ENCODE measurements around the gene SMIM36.
A peak's percentile ranks its signal among the peaks of the same experiment; 100 is the strongest.

SMIM36 gene

DNA sequence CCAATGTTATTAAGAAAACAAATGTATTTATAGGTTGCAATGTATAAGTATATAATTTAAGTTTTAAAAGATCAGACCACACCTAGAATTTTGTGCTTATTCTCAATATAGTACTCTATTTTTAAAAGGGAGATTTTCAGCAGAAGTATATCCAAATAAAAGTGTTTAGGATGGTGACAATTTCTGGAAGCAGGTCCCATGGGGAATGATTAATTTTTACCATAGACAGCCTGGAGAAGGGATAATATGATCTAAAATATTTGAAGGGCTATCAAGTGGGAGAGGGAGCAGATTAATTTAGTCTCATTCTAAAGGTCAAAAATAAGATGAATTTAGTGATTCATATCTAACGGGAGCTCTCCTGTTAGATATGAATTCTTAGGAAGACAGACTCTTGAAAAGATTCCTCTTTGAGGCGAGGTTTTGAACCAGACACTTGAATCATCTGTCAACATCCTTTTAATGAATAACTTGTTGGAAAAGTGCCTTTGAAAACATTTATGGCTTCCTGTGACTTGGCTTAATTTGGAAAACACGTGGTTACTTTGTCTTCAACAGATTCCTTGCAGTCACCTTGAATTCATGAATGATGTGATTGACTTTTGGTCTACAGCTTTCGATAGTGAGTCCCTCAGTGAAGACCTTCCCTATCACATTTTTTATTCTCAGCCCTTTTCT, 29.3 kb upstream of the SMIM36 start:
- H3K27ac ChIP-seq, result no peak overlapping the region
- TF ChIP-seq ZFX (IDR thresholded peaks at IDR 0.05) (no peak), CTCF (conservative IDR thresholded peaks at IDR 0.05) (no peak)

DNA sequence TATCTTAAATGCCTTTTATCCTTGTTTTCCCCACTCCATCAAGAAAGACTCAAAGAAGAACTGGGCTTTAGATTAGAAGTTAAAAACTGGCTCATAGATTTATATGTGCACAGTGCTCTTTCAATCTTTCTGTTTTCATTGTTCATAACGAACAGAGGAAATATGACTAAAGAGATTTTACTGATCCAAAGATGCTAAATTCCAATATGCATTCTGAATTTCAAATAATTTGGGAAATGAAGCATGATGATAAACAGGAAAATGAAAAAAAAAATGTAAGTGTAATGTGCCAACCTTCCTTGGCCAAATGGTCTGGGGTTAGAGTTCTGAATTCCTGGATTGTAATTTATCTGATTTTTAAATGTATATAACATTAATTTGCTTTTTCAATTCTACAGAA, 25.0 kb upstream of the SMIM36 start:
- no peak for TF ChIP-seq ZFX (IDR thresholded peaks at IDR 0.05)
- TF ChIP-seq CTCF (conservative IDR thresholded peaks at IDR 0.05), result no peak

GRCh38 chr17:55533608-55534007, 22.4 kb upstream of the SMIM36 start:
- H3K27ac ChIP-seq, result no peak overlapping the region
- TF ChIP-seq CTCF (conservative IDR thresholded peaks at IDR 0.05) (no peak), ZFX (IDR thresholded peaks at IDR 0.05) (no peak)

More for the DNA sequence above, 25.0 kb upstream of the SMIM36 start:
- no peak overlapping the region for H3K27ac ChIP-seq

DNA sequence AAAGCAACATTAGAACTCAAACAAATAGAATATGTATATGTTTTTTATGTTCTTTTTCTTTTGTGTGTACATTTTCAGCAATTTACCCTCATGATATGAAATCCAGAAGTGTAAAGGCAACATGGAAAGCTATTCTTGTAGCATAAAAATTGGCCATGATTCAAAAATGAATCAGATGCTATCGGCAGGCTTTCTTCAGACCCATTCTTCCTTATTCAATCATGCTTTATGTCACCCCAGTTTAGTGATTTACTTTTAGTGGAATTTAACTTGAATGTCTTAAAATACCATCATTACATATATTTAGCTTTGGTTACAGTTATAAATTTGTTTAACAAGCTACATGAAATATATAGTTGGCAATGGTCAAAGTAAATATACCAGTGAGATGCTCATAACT, 21.4 kb upstream of the SMIM36 start:
- no peak overlapping the region for H3K27ac ChIP-seq
- TF ChIP-seq CTCF (conservative IDR thresholded peaks at IDR 0.05), result no peak
- TF ChIP-seq ZFX (IDR thresholded peaks at IDR 0.05), result no peak

DNA sequence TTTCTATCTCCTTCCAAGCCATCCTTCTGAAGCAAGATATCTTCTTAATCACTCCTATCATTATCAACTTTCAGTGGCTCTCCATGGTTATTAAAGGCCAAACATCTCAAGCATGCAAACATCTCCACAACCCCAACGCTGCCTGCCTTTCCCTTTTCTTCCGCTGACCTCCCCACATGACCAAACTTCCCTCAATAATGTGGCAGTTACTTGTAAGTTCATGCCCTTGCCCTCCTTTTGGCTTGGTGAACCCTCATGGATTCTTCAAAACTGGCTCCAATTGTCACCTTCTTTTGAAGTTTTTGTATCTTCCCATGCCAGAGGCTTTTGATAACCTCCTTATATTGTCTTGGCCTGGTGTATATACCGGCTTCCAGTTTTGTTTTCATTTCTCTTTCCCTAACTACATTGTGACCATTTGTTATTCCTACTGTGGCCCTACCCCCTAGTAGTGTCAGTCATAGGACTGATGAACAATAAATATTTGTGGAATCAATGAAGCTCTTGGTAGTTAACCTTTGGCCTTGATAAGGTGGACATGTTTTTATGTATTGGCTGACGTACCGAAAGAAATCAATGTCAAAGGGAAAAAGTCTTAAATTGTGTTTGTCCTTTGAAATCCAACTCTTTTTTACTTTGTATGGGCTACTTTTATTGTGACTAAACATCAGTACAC, 19.9 kb upstream of the SMIM36 start:
- H3K27ac ChIP-seq, result no peak overlapping the region
- no peak for TF ChIP-seq CTCF (conservative IDR thresholded peaks at IDR 0.05)
- no peak for TF ChIP-seq ZFX (IDR thresholded peaks at IDR 0.05)

- H3K27ac ChIP-seq, result no peak overlapping the region
- TF ChIP-seq ZFX (IDR thresholded peaks at IDR 0.05) (no peak), CTCF (conservative IDR thresholded peaks at IDR 0.05) (no peak)
These were observed 18.8 kb upstream of the SMIM36 start for GRCh38 chr17:55530064-55530463.

DNA sequence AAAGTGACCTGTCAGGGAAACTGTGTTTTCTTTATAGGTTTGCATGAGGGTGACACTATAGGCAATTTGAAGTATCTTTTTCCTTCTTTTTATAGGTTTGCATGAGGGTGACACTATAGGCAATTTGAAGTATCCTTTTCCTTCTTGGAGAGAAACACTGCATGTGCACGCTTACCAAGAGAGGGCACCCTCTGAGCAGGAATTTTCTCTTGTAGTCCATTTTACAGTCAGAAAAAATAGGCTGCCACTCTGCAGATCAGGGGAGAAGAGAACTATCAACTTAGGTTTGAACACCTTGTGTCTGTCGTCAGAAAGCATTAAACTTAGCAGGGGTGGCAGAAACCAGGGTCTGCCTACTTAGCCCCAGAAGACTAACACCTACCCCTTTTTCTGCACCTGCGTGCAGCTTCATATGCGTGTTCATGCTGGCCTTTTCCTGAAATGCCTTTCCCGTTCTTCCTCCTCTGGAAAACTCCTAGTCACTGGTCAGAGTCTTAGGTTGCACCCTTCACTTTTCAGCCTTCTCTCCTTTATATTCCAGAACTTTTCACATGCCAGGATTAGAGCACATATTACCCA, 16.4 kb upstream of the SMIM36 start:
- no peak overlapping the region for H3K27ac ChIP-seq
- TF ChIP-seq ZFX (IDR thresholded peaks at IDR 0.05), result no peak
- TF ChIP-seq CTCF (conservative IDR thresholded peaks at IDR 0.05), result peak; percentile 67

Measured in C4-2B (cell line).